Fibroblast of peridontal ligament (primary cell): ENCODE results near the gene CMIP.

ENCODE experiments used
- DNase-seq: peaks from one replicate; pipeline ENCODE4 v3.0.0-alpha.2; 2010; ENCODE audit errors: extremely low read depth

The CMIP gene

DNA sequence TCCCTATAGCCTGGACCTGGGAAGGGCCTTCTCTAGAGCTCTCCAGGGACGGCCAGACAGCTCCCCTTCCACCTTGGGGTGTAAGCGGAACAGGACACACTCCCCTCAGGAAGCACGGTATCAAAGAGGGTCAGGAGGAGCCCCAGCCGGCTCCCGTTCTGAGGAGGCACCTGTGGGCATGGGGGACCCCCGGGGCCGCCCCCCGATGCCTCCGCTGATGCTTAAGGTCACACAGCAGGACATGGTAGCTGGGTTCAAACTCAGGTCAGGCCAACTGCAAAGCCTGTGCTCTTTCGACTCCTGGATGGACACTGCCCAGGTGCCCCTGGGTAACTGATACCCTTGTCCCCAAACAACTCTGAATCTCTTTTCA lies 49.8 kb downstream of the CMIP start:
- DNase-seq: no peak

GRCh38 chr16:81494888-81495287 lies 50.3 kb downstream of the CMIP start:
- no peak for DNase-seq

DNA sequence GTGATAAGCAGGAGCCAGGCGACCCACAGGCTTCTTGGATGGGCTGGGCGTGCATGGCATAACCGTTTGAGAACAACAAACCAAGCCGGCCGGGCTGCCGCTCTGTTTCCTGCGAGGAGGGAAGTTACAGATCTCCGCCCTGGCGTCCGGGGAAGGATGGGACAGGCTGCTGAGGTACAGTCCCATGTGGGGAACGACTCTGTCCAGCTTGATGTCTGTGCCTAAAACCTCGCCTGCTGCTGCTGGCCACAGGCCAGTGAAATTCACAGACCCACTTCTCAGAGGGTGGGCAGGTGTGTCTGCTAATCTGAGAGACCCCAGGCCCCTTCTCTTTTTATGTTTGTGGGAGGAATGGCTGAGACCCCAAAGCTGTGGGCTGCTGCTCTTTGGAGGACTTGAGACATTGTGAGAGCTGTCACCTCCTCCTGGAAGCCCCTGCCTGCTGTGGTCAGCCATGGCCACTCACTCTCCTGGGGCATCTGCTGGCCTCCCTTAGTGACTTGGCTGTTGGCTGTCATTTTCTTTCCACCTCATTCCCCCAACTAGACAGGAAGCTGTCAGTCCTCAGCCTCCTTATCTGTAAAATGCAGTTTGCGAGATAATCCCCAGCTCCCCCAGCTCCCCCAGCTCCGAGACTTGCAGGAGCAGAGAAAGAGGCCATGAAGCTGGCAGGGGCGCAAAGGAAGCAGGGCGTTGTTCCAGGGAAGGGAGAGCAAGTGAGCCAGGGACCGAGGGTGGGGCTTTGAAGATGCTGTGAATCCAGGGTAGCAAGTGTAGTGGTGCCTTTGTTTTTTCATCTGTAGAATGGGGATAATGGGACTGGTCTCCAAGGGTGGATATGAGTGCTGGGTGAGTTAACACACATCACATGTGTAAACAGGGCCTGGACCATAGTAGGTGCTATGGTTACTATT lies 51.0 kb downstream of the CMIP start:
- DNase-seq: no peak

GRCh38 chr16:81496321-81496720 lies 51.7 kb downstream of the CMIP start:
- DNase-seq: no peak

DNA sequence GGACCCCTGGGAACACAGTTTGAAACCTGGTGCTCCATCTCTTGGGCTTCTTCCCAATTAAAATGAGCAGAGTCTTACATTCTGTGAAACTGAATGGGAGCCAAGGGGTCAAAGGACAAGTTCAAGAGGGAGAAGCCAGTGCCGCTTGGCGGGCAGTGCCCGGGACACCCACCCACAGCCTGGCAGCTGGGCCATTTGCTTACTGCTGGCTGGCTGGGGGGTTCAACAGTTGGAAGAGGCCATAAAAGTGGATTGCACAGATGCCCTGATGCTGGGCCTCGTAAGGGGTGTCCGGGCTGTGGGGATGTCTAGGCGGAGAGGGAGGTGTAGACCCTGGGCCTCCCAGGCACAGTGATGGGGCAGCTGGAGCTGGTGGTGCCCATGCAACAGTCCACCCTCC lies 52.1 kb downstream of the CMIP start:
- DNase-seq: no peak

DNA sequence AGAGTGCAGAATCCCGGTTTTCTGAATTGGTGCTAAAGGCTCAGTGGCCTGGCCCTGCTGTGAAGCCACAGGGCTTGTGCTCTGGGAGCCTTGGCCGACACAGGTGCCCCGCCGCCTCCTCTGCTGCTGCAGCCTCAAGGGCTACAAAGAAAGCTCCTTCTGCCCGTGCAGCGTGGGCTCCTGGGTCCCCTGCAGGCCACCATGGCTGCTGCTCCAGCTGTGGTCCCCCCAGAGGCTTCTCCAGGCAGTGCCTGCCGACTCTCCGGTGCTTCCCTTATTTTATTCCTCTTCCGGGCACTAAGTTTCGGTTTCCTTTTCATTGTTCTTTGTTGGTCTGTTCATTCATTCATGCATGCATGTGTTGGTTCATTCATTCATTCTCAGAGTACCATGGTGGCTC lies 53.1 kb downstream of the CMIP start:
- no peak for DNase-seq

GRCh38 chr16:81498351-81498750 lies 53.7 kb downstream of the CMIP start:
- no peak for DNase-seq

- DNase-seq: no peak
Observed at GRCh38 chr16:81499576-81500380, 55.2 kb downstream of the CMIP start.

GRCh38 chr16:81500833-81501521 lies 56.4 kb downstream of the CMIP start:
- DNase-seq: peak; percentile 92

DNA sequence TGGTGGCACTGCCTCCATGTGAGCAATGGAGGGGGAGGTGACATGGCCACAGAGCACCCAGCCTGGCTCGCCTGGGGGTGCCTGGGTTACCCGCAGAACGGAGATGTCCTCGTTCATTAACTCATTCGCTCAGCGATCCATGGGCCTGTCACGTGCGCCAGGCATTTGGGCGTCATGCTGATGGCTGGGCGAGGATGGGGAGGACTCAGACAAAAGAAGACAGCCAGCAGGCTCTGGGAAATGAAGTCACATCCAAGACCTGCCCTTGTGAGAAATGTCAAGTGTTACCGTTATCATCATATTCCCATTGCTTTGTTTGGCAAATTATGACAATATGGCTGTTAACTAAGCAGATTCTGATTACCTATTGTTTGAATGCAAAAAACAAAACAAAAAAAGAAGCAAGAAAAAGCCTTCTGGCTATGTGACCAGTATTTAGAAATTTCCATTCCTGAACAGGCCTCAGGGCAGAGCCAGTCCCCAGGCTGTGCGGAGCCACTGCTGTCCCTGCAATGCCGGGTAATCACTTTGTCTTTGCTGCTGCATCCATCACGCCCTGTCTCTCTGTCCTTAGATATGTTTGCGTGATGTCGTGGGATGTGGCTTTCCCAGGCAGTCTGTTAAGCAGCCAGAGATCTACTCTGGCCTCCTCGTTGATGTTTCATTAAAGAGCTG lies 57.9 kb downstream of the CMIP start:
- no peak for DNase-seq

DNA sequence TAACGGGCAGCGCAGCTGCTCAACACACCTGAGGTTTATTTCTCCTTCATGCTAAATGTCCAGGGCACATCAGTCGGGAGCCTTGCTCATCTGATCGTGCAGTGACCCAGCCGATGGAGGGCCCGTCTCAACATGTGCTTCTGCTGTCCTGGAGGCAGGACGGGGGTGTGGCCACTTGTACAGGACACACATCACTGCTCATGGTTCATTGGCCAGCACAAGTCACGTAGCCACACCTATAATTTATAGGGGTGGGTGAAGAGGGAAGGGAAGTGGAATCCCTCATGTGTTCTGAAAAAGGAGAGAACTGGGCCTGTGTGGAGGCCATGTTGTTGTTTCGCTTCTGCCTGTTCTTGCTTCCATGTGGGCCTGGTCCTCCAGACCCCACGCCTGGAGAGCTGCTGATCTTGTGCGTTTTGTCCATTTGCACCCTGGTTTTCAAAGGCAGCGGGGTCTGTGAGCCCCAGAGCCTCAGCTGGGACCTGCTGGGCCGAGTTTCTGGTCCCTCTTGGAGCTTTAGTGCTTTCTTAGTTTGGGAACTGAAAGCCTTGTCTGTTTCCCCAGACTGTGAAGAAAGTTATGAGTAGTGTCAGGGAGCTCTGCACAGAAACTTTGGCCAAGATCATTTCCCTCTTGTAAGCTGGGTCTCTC lies 60.5 kb downstream of the CMIP start:
- DNase-seq: no peak

DNA sequence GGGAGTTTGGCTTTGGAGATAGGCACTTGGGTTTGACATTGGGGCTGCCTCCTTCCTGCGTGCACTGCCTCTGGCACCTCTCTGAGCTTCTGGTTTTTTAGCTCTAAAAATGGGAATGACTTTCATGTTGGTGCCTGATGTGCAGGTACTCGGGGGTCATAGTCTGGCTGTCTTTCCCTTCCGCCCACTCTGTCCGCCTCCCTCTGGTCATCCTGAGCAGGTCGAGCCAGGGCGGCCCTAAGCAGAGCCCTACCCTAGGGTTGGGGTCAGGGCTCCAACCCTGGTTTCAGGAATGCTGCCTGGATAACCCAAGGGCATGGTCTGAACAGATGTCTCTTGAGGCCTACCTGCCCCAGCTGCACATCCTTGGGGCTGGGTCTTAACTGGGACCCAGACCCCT lies 64.8 kb downstream of the CMIP start:
- no peak for DNase-seq

- no peak for DNase-seq
Observed at GRCh38 chr16:81510016-81510415, 65.4 kb downstream of the CMIP start.

DNA sequence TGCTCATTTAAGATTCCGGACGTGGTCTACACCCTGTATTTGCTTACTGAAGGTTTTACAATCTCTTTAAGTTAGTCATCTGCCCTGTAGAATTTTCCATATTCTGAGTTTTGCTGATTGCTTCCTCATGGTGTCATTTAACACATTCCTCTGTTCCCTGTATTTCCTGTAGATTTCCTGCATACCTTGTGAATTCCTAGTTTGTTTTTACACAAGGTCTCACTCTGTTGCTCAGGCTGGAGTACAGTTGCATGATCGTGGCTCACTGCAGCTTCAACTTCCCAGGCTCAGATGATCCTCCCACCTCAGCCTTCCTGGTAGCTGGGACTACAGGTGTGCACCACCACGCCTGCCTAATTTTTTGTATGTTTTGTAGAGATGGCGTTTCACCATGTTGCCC lies 66.8 kb downstream of the CMIP start:
- peak; percentile 64 for DNase-seq

DNA sequence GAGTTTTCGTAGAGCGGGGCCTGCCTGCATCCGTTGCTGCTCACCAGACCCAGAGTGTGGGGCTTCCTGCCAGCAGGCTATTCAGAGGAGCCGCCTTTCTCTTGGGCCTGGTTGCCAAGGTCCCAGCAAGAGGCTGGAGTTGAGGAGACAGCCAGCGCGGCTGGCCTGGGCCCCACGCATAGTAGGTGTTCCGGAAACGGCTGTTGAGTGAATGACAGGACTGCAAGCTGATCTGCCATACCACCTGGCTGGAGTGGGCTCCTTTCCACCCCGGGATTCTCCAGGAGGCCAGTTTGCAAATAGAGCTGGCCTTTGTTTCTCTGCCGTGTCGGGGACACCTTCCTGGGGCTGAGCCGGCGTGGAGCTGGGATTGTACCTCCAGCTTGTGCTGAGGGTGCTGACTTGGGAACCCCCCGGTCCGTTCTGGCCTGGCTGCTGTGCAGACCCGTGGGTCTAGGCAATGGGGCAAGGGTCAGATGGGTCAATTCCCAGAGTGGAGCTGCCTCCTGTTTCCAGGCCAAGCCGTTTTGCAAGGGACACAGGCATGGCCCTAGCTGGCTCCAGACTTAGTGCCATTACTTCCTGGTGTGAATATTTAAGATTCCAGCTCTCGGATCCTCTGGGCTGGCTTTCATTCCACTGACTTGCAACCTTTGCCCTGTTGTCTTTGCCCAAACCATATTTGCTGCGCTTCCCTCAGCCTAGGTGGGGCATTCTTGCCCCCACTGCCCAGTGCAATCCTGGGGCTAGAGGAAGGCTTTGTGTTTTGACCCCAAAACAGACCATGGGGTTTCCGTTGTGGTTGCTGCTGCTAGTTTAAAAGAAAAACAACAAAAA lies 68.8 kb downstream of the CMIP start:
- DNase-seq: no peak

- DNase-seq: no peak
Observed at GRCh38 chr16:81514041-81514559, 69.5 kb downstream of the CMIP start.

GRCh38 chr16:81514568-81515258 lies 70.1 kb downstream of the CMIP start:
- DNase-seq: no peak

DNA sequence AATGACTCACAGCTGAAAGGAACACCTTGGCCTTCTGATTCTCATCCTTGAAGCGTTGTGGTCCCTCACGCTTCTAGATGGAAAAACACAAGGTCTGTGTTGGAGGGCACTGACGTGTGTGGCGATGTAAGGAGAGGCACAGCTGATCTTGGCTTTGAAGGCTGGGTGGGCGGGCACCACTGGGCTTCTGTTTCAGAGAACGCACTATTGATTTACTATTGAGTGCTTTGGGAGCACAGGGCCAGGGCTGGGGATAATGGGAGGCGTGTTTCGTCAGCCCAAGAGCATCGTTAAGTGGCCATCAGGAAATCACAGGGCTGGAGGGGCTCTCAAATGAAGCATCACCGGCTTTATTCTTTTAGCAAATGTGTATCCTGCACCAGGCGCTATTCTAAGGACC lies 70.7 kb downstream of the CMIP start:
- no peak for DNase-seq

- DNase-seq: no peak
Observed at GRCh38 chr16:81515721-81516120, 71.1 kb downstream of the CMIP start.
